Measurements from ENCODE around the gene WDR73. TPM values are rescaled to one million over a fixed set of nuclear protein-coding genes. Genes with fewer than 3 reads are reported as not detected.

WDR73 gene
- total and polyA plus RNA-seq, 2 of the 4 experiments (the other 2 are of a cell fraction) = 21.5 to 25.5 TPM

DNA sequence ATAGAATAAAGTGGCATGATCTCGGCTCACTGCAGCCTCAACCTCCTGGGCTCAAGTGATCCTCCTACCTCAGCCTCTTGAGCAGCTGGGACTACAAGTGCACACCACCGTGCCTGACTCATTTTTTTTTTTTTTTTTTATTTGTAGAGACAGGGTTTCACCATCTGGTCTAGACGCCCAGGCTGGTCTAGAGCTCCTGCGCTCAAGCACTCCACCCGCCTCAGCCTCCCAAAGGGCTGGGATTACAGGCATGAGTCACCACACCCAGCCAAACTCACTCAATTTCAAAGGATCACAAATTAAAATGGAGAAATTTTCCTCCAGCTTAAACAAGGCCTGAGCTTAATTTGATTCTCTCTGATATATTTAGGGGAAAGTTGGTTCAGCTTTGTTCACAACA is 31.2 kb upstream of the WDR73 start:
- intact Hi-C loops (cut with micrococcal nuclease) = no loop called here
- CTCF ChIA-PET = interaction anchor here (0.6 to 0.7 kb wide), 3 partner anchors 9 to 246 kb away, joined by 3 read pairs; no protein-coding TSS in a partner anchor
- peak; percentile 92 for ATAC-seq (ENCODE audit: low read depth)

More for the DNA sequence above, 31.2 kb upstream of the WDR73 start:
- Histone ChIP-seq H2BK20ac (ENCODE audit: low read depth, low read length) (no peak overlapping the region), H4K8ac (ENCODE audit: low read depth in 2 of 2, low read length in 2 of 2) (no peak overlapping the region), H3K9me3 (ENCODE audit: control insufficient read depth, insufficient read depth, low read length) (no peaks in the 10 kb centered on the region), H2BK120ac (ENCODE audit: low read depth, low read length) (no peak overlapping the region), H3K18ac (ENCODE audit: low read depth, low read length) (no peak overlapping the region), H3K4me1 (ENCODE audit: control insufficient read depth, insufficient read depth, low read length) (no peaks in the 10 kb centered on the region), H3K36me3 (ENCODE audit: control insufficient read depth, insufficient read depth, low read length) (peaks cover 16% of the 10 kb centered on the region), H3K4ac (ENCODE audit: low read depth, low read length) (no peak overlapping the region), H3K9ac (ENCODE audit: low read depth, low read length) (no peak overlapping the region), H3K14ac (replicated peaks; ENCODE audit: low read depth, low read length) (no peak overlapping the region), H3K27ac (ENCODE audit: insufficient read depth, low read length) (no peak overlapping the region), H2AK9ac (replicated peaks; ENCODE audit: low read depth, low read length, poor library complexity) (no peak overlapping the region), H2BK15ac (ENCODE audit: low read depth, low read length) (no peak overlapping the region), H3K79me1 (ENCODE audit: low read depth in 1 of 2, low read length in 2 of 2) (peaks cover 14 to 47% of the 10 kb centered on the region in 2 experiments), H3K9me1 (ENCODE audit: insufficient read depth, low read length) (peaks cover 3% of the 10 kb centered on the region; the same call in 1 of the 2 replicates), H3K4me3 (ENCODE audit: insufficient read depth, low read depth, low read length) (no peak overlapping the region), H2AFZ (replicated peaks; ENCODE audit: low read length, poor library complexity) (no peak overlapping the region), H3K56ac (ENCODE audit: extremely low read depth, insufficient read depth, low read length) (no peak overlapping the region), H4K5ac (ENCODE audit: low read depth, low read length) (no peak overlapping the region), H3K23ac (ENCODE audit: low read depth, low read length) (no peak overlapping the region), H3K4me2 (ENCODE audit: low read depth, low read length) (no peak overlapping the region), H3K27me3 (ENCODE audit: control insufficient read depth, insufficient read depth, low read length) (no peaks in the 10 kb centered on the region), H2BK5ac (ENCODE audit: low read depth, low read length, poor library complexity, severe bottlenecking) (no peak overlapping the region), H4K20me1 (ENCODE audit: insufficient read depth, low read length) (peaks cover 4% of the 10 kb centered on the region; the same call in 1 of the 2 replicates), H2AK5ac (ENCODE audit: low read depth, low read length) (no peak overlapping the region), H4K91ac (ENCODE audit: insufficient read depth, low read depth, low read length) (no peak overlapping the region)
- no CpG with 5 or more reads among the region's 5 CpGs for WGBS, 2 experiments (ENCODE audit: extremely low coverage in 2 of 2, insufficient read length in 1 of 2)
- in situ Hi-C loops (cut with MboI; ENCODE audit: low sequenced_read_pairs) = no loop called here
- dilution Hi-C loops (cut with HindIII; ENCODE audit: low sequenced_read_pairs, unreplicated experiment) = no loop called here
- POLR2A ChIA-PET (ENCODE audit: unreplicated experiment) = interaction anchor here (0.6 kb wide), 2 partner anchors 27 to 37 kb away, joined by 3 read pairs; no protein-coding TSS in a partner anchor
- BruUV-seq (replicated peaks) = no TSS peak
- DNase-seq = peak; percentile 82
- TF ChIP-seq CEBPB (IDR thresholded peaks at IDR 0.05; ENCODE audit: low read depth, low read length) (peak; percentile 43; the same call in 1 of the 2 replicates), SMC3 (IDR thresholded peaks at IDR 0.05; ENCODE audit: low read depth, low read length) (no peak), RAD21 (IDR thresholded peaks at IDR 0.05; ENCODE audit: low read length) (no peak), RCOR1 (IDR thresholded peaks at IDR 0.05; ENCODE audit: insufficient replicate concordance, low read length) (peak; percentile 77), BHLHE40 (IDR thresholded peaks at IDR 0.05; ENCODE audit: low read depth, low read length) (0 out of 2 replicates have a peak, but pooled peaks have one; percentile 31), FOS (IDR thresholded peaks at IDR 0.05; ENCODE audit: low read depth, low read length) (peak; percentile 72; the same call in 1 of the 2 replicates)
